ENCODE measurements around the gene CIDEA.

- no peak for TF ChIP-seq CTCF (IDR thresholded peaks at IDR 0.05)
- no peak for TF ChIP-seq EZH2 (IDR thresholded peaks at IDR 0.05; ENCODE audit: borderline replicate concordance, insufficient read depth, low read depth, low read length, poor library complexity, severe bottlenecking)
Observed at GRCh38 chr18:12248926-12249720, 5.0 kb upstream of the CIDEA start.

Measured in B cell (primary cell).